BE2C (cell line): Measurements from ENCODE around the gene BNIP3.
A peak's percentile ranks its signal among the peaks of the same experiment; 100 is the strongest.

Source experiments
- DNase-seq: peaks from one replicate; pipeline ENCODE4 v3.0.0-alpha.2; 2020
- H3K27me3 ChIP-seq: fragments of 250-450 bp; sonication (Bioruptor Pico); 2 replicates; pipeline ENCODE4 v1.5.1; 2020; ENCODE audit warnings: mild to moderate bottlenecking
- H3K36me3 ChIP-seq: fragments of 250-450 bp; sonication (Bioruptor Pico); 2 replicates; pipeline ENCODE4 v1.5.1; 2020; ENCODE audit warnings: mild to moderate bottlenecking
- H3K4me1 ChIP-seq: fragments of 250-450 bp; sonication (Bioruptor Pico); 2 replicates; pipeline ENCODE4 v1.5.1; 2020
- H3K4me3 ChIP-seq: 2 replicates; pipeline ENCODE4 v1.5.1; 2011; ENCODE audit warnings: low read depth, low read length
- H3K9me3 ChIP-seq: fragments of 250-450 bp; sonication (Bioruptor Pico); 2 replicates; pipeline ENCODE4 v1.5.1; 2020
- CTCF ChIP-seq: IDR thresholded peaks from 2 replicates; pipeline ENCODE4 v1.5.1; 2012; ENCODE audit warnings: mild to moderate bottlenecking, low read depth, low read length

The BNIP3 gene

GRCh38 chr10:131972474-131973071 is 9.2 kb downstream of the BNIP3 start:
- Histone ChIP-seq H3K27me3 (no peaks in the 10 kb centered on the region), H3K36me3 (peaks cover 66% of the 10 kb centered on the region), H3K9me3 (no peaks in the 10 kb centered on the region), H3K4me1 (peaks cover 14% of the 10 kb centered on the region), H3K4me3 (no peak overlapping the region)
- peak; percentile 75 for DNase-seq
- no peak for TF ChIP-seq CTCF

GRCh38 chr10:131971591-131971990 is 10.1 kb downstream of the BNIP3 start:
- DNase-seq = no peak
- TF ChIP-seq CTCF = no peak
- no peak overlapping the region for H3K4me3 ChIP-seq
- H3K9me3 ChIP-seq = no peaks in the 10 kb centered on the region
- H3K36me3 ChIP-seq = peaks cover 69% of the 10 kb centered on the region
- H3K27me3 ChIP-seq = no peaks in the 10 kb centered on the region
- H3K4me1 ChIP-seq = peaks cover 14% of the 10 kb centered on the region

DNA sequence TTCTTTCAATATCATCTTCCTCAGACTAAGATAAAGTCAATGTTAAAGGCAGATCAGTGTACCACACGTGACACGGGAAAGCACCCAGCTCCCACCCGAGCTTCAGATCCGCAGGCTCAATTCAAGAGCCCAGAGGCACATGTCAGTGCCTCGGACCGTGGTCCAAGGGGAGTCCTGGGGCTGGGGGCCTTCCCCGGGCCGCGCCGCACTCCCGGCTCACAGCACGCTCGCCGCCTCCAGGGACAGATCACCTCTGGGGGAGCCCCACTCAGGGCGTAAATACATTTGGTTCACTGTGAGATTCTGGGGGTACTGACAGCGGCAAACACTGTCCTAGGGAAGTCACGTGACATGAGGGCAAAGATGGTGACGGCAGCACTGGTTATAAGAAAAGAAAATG is 10.8 kb downstream of the BNIP3 start:
- Histone ChIP-seq H3K9me3 (no peaks in the 10 kb centered on the region), H3K4me1 (peaks cover 14% of the 10 kb centered on the region), H3K36me3 (peaks cover 65% of the 10 kb centered on the region), H3K4me3 (no peak overlapping the region), H3K27me3 (no peaks in the 10 kb centered on the region)
- TF ChIP-seq CTCF = no peak
- no peak for DNase-seq

- DNase-seq = no peak
- Histone ChIP-seq H3K27me3 (no peaks in the 10 kb centered on the region), H3K4me3 (no peak overlapping the region), H3K36me3 (peaks cover 65% of the 10 kb centered on the region), H3K4me1 (peaks cover 14% of the 10 kb centered on the region), H3K9me3 (no peaks in the 10 kb centered on the region)
- TF ChIP-seq CTCF = no peak
These were observed 12.8 kb downstream of the BNIP3 start for GRCh38 chr10:131968949-131969348.

- H3K27me3 ChIP-seq = no peaks in the 10 kb centered on the region
- DNase-seq = no peak
- no peak for TF ChIP-seq CTCF
- H3K9me3 ChIP-seq = no peaks in the 10 kb centered on the region
- H3K4me1 ChIP-seq = peaks cover 12% of the 10 kb centered on the region
- no peak overlapping the region for H3K4me3 ChIP-seq
- H3K36me3 ChIP-seq = peaks cover 20% of the 10 kb centered on the region
These were observed 17.4 kb downstream of the BNIP3 start for GRCh38 chr10:131964298-131964697.

GRCh38 chr10:131963811-131964210 is 17.9 kb downstream of the BNIP3 start:
- Histone ChIP-seq H3K4me1 (peaks cover 12% of the 10 kb centered on the region), H3K4me3 (no peak overlapping the region), H3K36me3 (peaks cover 16% of the 10 kb centered on the region), H3K9me3 (no peaks in the 10 kb centered on the region), H3K27me3 (no peaks in the 10 kb centered on the region)
- no peak for TF ChIP-seq CTCF
- DNase-seq = no peak
